H1 (cell line): ENCODE data around the gene MTR. TPM values are rescaled to one million over a fixed set of nuclear protein-coding genes. Genes with fewer than 3 reads are reported as not detected.

ENCODE experiments used
- CTCF ChIA-PET: fragments of 300-600 bp; sonication (Branson Sonifier 250); formaldehyde crosslinking; loops from one replicate; lab custom pipeline; 2021; ENCODE audit not compliant: partially characterized antibody; lab: Charles Lee
- POLR2A ChIA-PET: fragments of 300-600 bp; sonication (Branson Sonifier 250); formaldehyde crosslinking; loops from one replicate; lab custom pipeline; 2021; ENCODE audit warnings: inconsistent platforms; ENCODE audit not compliant: partially characterized antibody; lab: Charles Lee
- DNase-seq, 2 experiments: peaks; one replicate each; pipeline versions ENCODE4 v3.0.0 to v3.0.0-alpha.2; 2010 to 2022; ENCODE audit warnings: low spot score in 2 of 2, low read depth in 1 of 2, mixed read lengths in 1 of 2
- FAIRE-seq: peaks from 2 replicates; lab custom pipeline; 2011; peaks lifted over from hg19 to GRCh38; lab: Jason Lieb, UNC
- H2AFZ ChIP-seq: 2 replicates; pipeline ENCODE4 v1.8.1; 2012; ENCODE audit warnings: low read length, inconsistent platforms
- H2AK5ac ChIP-seq: 2 replicates; pipeline ENCODE4 v1.6.1; 2013; ENCODE audit warnings: low read depth, low read length
- H2BK120ac ChIP-seq: replicated peaks from 2 replicates; pipeline ENCODE3; 2013; ENCODE audit warnings: low read depth, low read length, inconsistent platforms
- H2BK12ac ChIP-seq: 2 replicates; pipeline ENCODE4 v1.6.1; 2013; ENCODE audit warnings: low read depth, low read length
- H2BK15ac ChIP-seq: 2 replicates; pipeline ENCODE4 v1.6.1; 2013; ENCODE audit warnings: low read length
- H2BK20ac ChIP-seq: 2 replicates; pipeline ENCODE4 v1.6.1; 2013; ENCODE audit warnings: low read length
- H2BK5ac ChIP-seq: 2 replicates; pipeline ENCODE4 v1.6.1; 2013; ENCODE audit warnings: low read depth, low read length
- H3K14ac ChIP-seq: 2 replicates; pipeline ENCODE4 v1.6.1; 2013; ENCODE audit warnings: inconsistent platforms; ENCODE audit not compliant: insufficient read length
- H3K18ac ChIP-seq: 2 replicates; pipeline ENCODE4 v1.6.1; 2013; ENCODE audit warnings: low read length; ENCODE audit errors: extremely low read depth
- H3K23ac ChIP-seq: 2 replicates; pipeline ENCODE4 v1.6.1; 2013; ENCODE audit warnings: inconsistent platforms; ENCODE audit not compliant: insufficient read length
- H3K23me2 ChIP-seq: 2 replicates; pipeline ENCODE4 v1.6.1; 2013; ENCODE audit warnings: low read depth, low read length
- H3K27ac ChIP-seq: 2 replicates; pipeline ENCODE4 v1.6.1; 2011; ENCODE audit warnings: low read depth, low read length, inconsistent platforms
- H3K27me3 ChIP-seq, 4 experiments: replicated peaks in 1 of 4; 1 replicate in 1 of 4; 2 replicates in 3 of 4; pipeline versions ENCODE4 v1.6.1 to v1.8.1; 2011 to 2013; ENCODE audit warnings: low read length in 3 of 4, mild to moderate bottlenecking in 3 of 4, inconsistent platforms in 2 of 4, mixed read lengths in 2 of 4, moderate library complexity in 1 of 4; ENCODE audit not compliant: control insufficient read depth in 3 of 4, insufficient read depth in 3 of 4; ENCODE audit errors: extremely low read depth in 1 of 4
- H3K36me3 ChIP-seq, 4 experiments: 2 replicates each; pipeline versions ENCODE4 v1.6.1 to v1.8.1; 2011 to 2013; ENCODE audit warnings: mild to moderate bottlenecking in 4 of 4, low read length in 3 of 4, moderate library complexity in 2 of 4, control low read depth in 1 of 4, inconsistent platforms in 1 of 4; ENCODE audit not compliant: insufficient read depth in 4 of 4, control insufficient read depth in 2 of 4
- H3K4ac ChIP-seq: replicated peaks from 2 replicates; pipeline ENCODE3; 2013; ENCODE audit warnings: low read length, low read depth, mixed read lengths, inconsistent platforms; ENCODE audit not compliant: insufficient read length
- H3K4me1 ChIP-seq, 4 experiments: replicated peaks in 1 of 4; 1 replicate in 1 of 4; 2 replicates in 3 of 4; pipeline versions ENCODE4 v1.6.1 to v1.8.1; 2011 to 2013; ENCODE audit warnings: low read length in 3 of 4, inconsistent platforms in 2 of 4, mixed read lengths in 1 of 4; ENCODE audit not compliant: insufficient read depth in 4 of 4, control insufficient read depth in 3 of 4
- H3K4me2 ChIP-seq, 2 experiments: 2 replicates each; pipeline versions ENCODE4 v1.6.1 to v1.8.1; 2011 to 2013; ENCODE audit warnings: low read depth in 2 of 2, low read length in 2 of 2, control low read depth in 1 of 2, inconsistent platforms in 1 of 2, mild to moderate bottlenecking in 1 of 2; ENCODE audit not compliant: insufficient read depth in 1 of 2
- H3K4me3 ChIP-seq, 4 experiments: fragments of 200-600, 300-600 bp in 1 of 4; sonication (generic), shearing (Covaris generic), sonication (Bioruptor Twin) in 1 of 4; 2 replicates each; pipeline versions ENCODE4 v1.5.1 to v1.8.1; 2011 to 2016; ENCODE audit warnings: low read length in 4 of 4, low read depth in 3 of 4, control low read depth in 2 of 4, inconsistent platforms in 2 of 4, mild to moderate bottlenecking in 2 of 4, mixed read lengths in 1 of 4, moderate library complexity in 1 of 4; ENCODE audit not compliant: insufficient read depth in 2 of 4; ENCODE audit errors: extremely low read depth in 1 of 4
- H3K56ac ChIP-seq: replicated peaks from 2 replicates; pipeline ENCODE3; 2013; ENCODE audit warnings: low read depth, mild to moderate bottlenecking, mixed read lengths, low read length, inconsistent platforms; ENCODE audit not compliant: insufficient read length
- H3K79me1 ChIP-seq: 2 replicates; pipeline ENCODE4 v1.6.1; 2013; ENCODE audit warnings: low read depth, low read length, control low read depth
- H3K79me2 ChIP-seq, 2 experiments: 2 replicates each; pipeline versions ENCODE4 v1.6.1 to v1.8.1; 2012 to 2013; ENCODE audit warnings: low read length in 2 of 2, mild to moderate bottlenecking in 2 of 2, inconsistent platforms in 1 of 2; ENCODE audit not compliant: insufficient read depth in 2 of 2, control insufficient read depth in 1 of 2
- H3K9ac ChIP-seq, 4 experiments: replicated peaks in 1 of 4; 1 replicate in 1 of 4; 2 replicates in 3 of 4; pipeline versions ENCODE4 v1.6.1 to v1.8.1; 2011 to 2013; ENCODE audit warnings: low read depth in 3 of 4, low read length in 3 of 4, control low read depth in 2 of 4, mild to moderate bottlenecking in 2 of 4, moderate library complexity in 2 of 4, inconsistent platforms in 1 of 4; ENCODE audit errors: extremely low read depth in 1 of 4
- H3K9me3 ChIP-seq, 2 experiments: 2 replicates each; pipeline versions ENCODE4 v1.6.1 to v1.8.1; 2012 to 2013; ENCODE audit warnings: mild to moderate bottlenecking in 2 of 2, moderate library complexity in 2 of 2, control low read depth in 1 of 2, inconsistent platforms in 1 of 2, low read depth in 1 of 2, low read length in 1 of 2, mixed read lengths in 1 of 2; ENCODE audit not compliant: insufficient read depth in 2 of 2
- H4K20me1 ChIP-seq, 2 experiments: replicated peaks in 1 of 2; 2 replicates each; pipeline versions ENCODE3 to v1.8.1; 2011 to 2013; ENCODE audit warnings: inconsistent platforms in 2 of 2, low read length in 2 of 2, mild to moderate bottlenecking in 1 of 2; ENCODE audit not compliant: insufficient read depth in 2 of 2, control insufficient read depth in 1 of 2
- H4K5ac ChIP-seq: 2 replicates; pipeline ENCODE4 v1.6.1; 2013; ENCODE audit warnings: low read length, low read depth, mixed read lengths, inconsistent platforms; ENCODE audit not compliant: insufficient read length
- H4K8ac ChIP-seq: 2 replicates; pipeline ENCODE4 v1.8.0; 2013; ENCODE audit warnings: mild to moderate bottlenecking, moderate library complexity, low read length, inconsistent platforms; ENCODE audit not compliant: insufficient read depth; ENCODE audit errors: extremely low read depth
- H4K91ac ChIP-seq: replicated peaks from 2 replicates; pipeline ENCODE3; 2013; ENCODE audit warnings: low read length, mixed read lengths, inconsistent platforms; ENCODE audit not compliant: insufficient read length
- SP4 ChIP-seq: IDR thresholded peaks from 2 replicates; pipeline ENCODE4 v1.6.1; 2012; ENCODE audit warnings: low read length, inconsistent platforms
- WGBS, 2 experiments: shearing (Covaris generic) in 1 of 2; methylation state at CpG; one replicate each; pipeline versions ENCODE4 v1.1.6 to v1.1.7; 2013 to 2015; ENCODE audit warnings: low lambda C conversion rate in 2 of 2, mixed read lengths in 2 of 2, inconsistent platforms in 1 of 2, low coverage in 1 of 2, missing lambda C conversion rate in 1 of 2; ENCODE audit not compliant: insufficient replicate concordance in 2 of 2, insufficient coverage in 1 of 2, insufficient read length in 1 of 2; ENCODE audit errors: extremely low coverage in 1 of 2, missing lambda C conversion rate in 1 of 2; 5-methylcytosine and 5-hydroxymethylcytosine counted together
- polyA plus RNA-seq, 7 experiments: library from polyadenylated mRNA; depleted of rRNA in 3 of 7; stranded (reverse) in 5 of 7; unstranded in 2 of 7; fragments of >200 nt in 5 of 7; fragments of 200-250 nt in 2 of 7; gene quantifications; 1 replicate in 5 of 7; 2 replicates in 1 of 7; 4 replicates in 1 of 7; pipeline versions ENCODE4 v1.2.1 to v1.2.3, GENCODE V29; 2011 to 2013; ENCODE audit warnings: missing spikeins in 2 of 7, mixed read lengths in 2 of 7
- total RNA-seq: library from RNA; stranded (reverse); fragmentation: NEBNext Ultra II Directional; extraction: Animal tissue kit (Norgen Biotek cat#: 25700); gene quantifications from 2 replicates; pipeline ENCODE4 v1.2.1, GENCODE V29; 2021

Gene MTR
- total and polyA plus RNA-seq, 2 of the 8 experiments (the other 6 are each of a cell fraction or from before 2014, with no cell fraction given), result 4.8 to 27.4 TPM

DNA sequence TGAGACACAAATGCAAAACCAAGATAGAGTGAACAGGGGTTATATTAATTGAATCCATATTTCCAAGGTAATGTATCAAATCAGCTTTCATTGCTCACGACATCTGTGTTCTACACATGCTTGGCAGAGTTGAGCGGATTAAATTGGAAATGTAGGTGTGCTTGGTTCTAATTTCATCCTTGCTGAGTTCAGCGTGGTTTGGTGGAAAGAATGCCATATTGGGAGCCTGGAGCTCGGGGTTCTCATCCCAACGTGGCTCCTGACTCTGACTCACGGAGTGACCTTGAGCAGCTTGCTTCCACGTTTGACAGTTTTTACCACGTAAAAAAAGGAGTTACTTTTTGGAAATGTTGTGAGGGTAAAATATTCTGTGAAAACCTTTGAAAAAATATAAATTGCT lies 92.0 kb downstream of the MTR start:
- CTCF ChIA-PET, result no interaction called here
- Histone ChIP-seq H3K23me2 (no peaks in the 10 kb centered on the region), H3K18ac (no peak overlapping the region), H2BK20ac (no peak overlapping the region), H2AK5ac (no peak overlapping the region), H3K9me3 (no peaks in the 10 kb centered on the region), H3K27me3 (no peaks in the 10 kb centered on the region), H3K56ac (no peak overlapping the region), H4K20me1 (peaks cover 0 to 2% of the 10 kb centered on the region in 2 experiments), H4K5ac (no peak overlapping the region), H4K91ac (no peak overlapping the region), H2BK5ac (no peak overlapping the region), H3K9ac (no peak overlapping the region), H3K23ac (no peak overlapping the region)
- no peak for TF ChIP-seq SP4
- TF ChIP-seq, all 59 proteins: peak for 0
- H2BK12ac ChIP-seq, result no peak overlapping the region
- H3K4me1 ChIP-seq, result no peaks in the 10 kb centered on the region
- DNase-seq, result no peak
- no peak overlapping the region for H2BK120ac ChIP-seq
- WGBS, 2 experiments, result 95% methylated on average over 8 of the region's 8 CpGs; no CpG with 5 or more reads in 1 of the 2 experiments
- H4K8ac ChIP-seq, result no peak overlapping the region
- no peaks in the 10 kb centered on the region for H3K79me2 ChIP-seq
- H3K36me3 ChIP-seq, result peaks cover 5 to 18% (median 12%) of the 10 kb centered on the region in 4 experiments; a peak in 6 of 8 replicates
- no peak overlapping the region for H3K4me3 ChIP-seq
- H3K4me2 ChIP-seq, result no peak overlapping the region
- H2BK15ac ChIP-seq, result no peak overlapping the region
- no peak overlapping the region for H3K27ac ChIP-seq
- no peaks in the 10 kb centered on the region for H3K79me1 ChIP-seq
- H3K14ac ChIP-seq, result no peak overlapping the region
- no peak for FAIRE-seq
- no peak overlapping the region for H2AFZ ChIP-seq
- POLR2A ChIA-PET, result interaction anchor here (0.6 kb wide), 1 partner anchor 866 kb away, joined by 3 read pairs; no protein-coding TSS in a partner anchor
- H3K4ac ChIP-seq, result no peak overlapping the region
